Ureter (tissue), 1 donor: ENCODE results near the gene ASB1. TPM values are rescaled to one million over a fixed set of nuclear protein-coding genes. Genes with fewer than 3 reads are reported as not detected.

Experiments used
- DNase-seq: peaks from one replicate; pipeline ENCODE4 v3.0.0-alpha.2; 2020; ENCODE audit warnings: low spot score
- total RNA-seq: library from RNA; stranded (reverse); gene quantifications from one replicate; pipeline ENCODE4 v1.2.4, GENCODE V29; 2023
- donor health status: DM: yes; HTN: yes; CAD: no.

Gene ASB1
- total RNA-seq, 1 donor from 2014 or later = 26.2 TPM

GRCh38 chr2:238494573-238494961, 67.8 kb downstream of the ASB1 start:
- no peak for DNase-seq

- no peak for DNase-seq
Measured at GRCh38 chr2:238495422-238495821, 68.7 kb downstream of the ASB1 start.

- DNase-seq = no peak
Measured at GRCh38 chr2:238496756-238497609, 70.3 kb downstream of the ASB1 start.

- no peak for DNase-seq
Measured at GRCh38 chr2:238497610-238498005, 70.9 kb downstream of the ASB1 start.

- DNase-seq = no peak
Measured at GRCh38 chr2:238498188-238498587, 71.5 kb downstream of the ASB1 start.

- DNase-seq = no peak
Measured at GRCh38 chr2:238498691-238499295, 72.1 kb downstream of the ASB1 start.

GRCh38 chr2:238499731-238500580, 73.2 kb downstream of the ASB1 start:
- DNase-seq = no peak

GRCh38 chr2:238501311-238501710, 74.6 kb downstream of the ASB1 start:
- DNase-seq = peak; percentile 14

Other genes with a start within 250 kb of the ASB1 start
- gene ILKAP, start 223.2 kb upstream of the ASB1 start, total RNA-seq = 67.4 TPM
- gene HES6, start 186.9 kb upstream of the ASB1 start, total RNA-seq = 3.4 TPM
- gene PER2, start 138.3 kb upstream of the ASB1 start, total RNA-seq = 30.5 TPM
- gene TRAF3IP1, start 106.4 kb upstream of the ASB1 start, total RNA-seq = 22.4 TPM